ENCODE data around the gene CPD. TPM values are rescaled to one million over a fixed set of nuclear protein-coding genes. Genes with fewer than 3 reads are reported as not detected.

CPD gene
- total RNA-seq, 1 donor from 2014 or later = 68.9 TPM

DNA sequence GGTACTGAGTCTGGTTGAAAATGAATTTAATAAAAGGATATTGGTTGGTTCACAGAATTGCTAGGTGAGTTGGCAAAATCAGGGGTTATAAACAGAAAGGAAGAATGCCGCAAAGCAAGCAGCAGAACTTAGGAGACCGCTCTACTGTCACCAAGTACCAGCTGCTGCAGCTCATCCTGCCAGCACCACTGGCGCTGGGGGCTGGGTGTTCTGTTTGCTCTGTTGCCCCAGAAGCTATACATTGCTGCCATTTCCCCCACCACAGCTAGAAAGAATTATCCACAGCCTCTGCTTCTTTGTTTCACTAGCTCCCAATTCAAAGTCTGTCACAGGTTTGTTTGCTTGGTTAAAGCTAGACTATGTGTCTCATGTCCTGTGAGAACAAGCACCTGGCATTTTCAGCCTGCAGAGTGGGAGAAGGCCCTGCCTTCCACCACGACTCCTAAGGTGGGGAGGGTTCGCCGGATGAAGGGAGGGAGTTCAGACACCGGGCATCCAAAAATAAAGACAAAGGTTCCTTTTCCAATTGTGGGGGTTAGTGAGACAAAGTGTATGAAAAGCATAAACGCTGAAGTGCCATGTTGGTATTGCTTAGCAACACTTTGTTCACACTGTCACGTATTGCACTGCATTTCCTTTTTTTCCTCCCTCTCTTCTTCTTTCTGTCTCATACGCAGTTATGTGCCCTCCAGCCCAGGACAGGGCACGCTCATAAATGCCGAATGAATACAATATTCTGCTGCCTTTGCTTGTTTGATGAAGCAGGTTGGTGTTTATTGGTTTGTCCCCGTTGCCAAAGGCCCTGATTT is 9.6 kb upstream of the CPD start:
- Histone ChIP-seq H3K27ac (no peak overlapping the region), H3K4me1 (no peaks in the 10 kb centered on the region), H3K4me3 (no peak overlapping the region), H3K27me3 (ENCODE audit: low read depth) (no peaks in the 10 kb centered on the region), H3K9me3 (no peaks in the 10 kb centered on the region), H3K36me3 (no peaks in the 10 kb centered on the region)
- DNase-seq (no peak), ATAC-seq (peak; percentile 63 to 68)
- TF ChIP-seq, protein P1, sequence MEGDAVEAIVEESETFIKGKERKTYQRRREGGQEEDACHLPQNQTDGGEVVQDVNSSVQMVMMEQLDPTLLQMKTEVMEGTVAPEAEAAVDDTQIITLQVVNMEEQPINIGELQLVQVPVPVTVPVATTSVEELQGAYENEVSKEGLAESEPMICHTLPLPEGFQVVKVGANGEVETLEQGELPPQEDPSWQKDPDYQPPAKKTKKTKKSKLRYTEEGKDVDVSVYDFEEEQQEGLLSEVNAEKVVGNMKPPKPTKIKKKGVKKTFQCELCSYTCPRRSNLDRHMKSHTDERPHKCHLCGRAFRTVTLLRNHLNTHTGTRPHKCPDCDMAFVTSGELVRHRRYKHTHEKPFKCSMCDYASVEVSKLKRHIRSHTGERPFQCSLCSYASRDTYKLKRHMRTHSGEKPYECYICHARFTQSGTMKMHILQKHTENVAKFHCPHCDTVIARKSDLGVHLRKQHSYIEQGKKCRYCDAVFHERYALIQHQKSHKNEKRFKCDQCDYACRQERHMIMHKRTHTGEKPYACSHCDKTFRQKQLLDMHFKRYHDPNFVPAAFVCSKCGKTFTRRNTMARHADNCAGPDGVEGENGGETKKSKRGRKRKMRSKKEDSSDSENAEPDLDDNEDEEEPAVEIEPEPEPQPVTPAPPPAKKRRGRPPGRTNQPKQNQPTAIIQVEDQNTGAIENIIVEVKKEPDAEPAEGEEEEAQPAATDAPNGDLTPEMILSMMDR (IDR thresholded peaks at IDR 0.05) = no peak
- intact Hi-C loops (cut with DNase I) = no loop called here

DNA sequence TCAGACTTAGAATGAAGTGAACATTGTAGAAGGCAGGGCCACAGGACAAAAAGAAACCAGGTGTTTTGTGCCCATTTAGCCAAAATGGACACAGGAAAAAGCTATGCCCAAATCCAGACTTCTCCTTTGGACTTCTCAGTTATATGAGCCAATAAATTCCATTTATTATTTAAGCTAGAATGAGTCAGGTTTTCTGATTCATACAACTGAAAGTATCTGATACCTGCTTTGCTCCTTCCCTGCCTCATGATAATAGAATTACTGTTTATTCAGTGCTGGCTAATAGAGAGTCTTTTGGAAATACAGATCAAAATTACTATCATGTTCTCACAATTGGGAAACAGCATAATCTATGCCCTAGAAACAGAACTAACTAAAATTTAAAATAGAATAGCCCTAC is 8.7 kb upstream of the CPD start:
- H3K27ac ChIP-seq = no peak overlapping the region
- DNase-seq = no peak
- no peak overlapping the region for H3K4me3 ChIP-seq
- no peaks in the 10 kb centered on the region for H3K27me3 ChIP-seq (ENCODE audit: low read depth)
- no peaks in the 10 kb centered on the region for H3K36me3 ChIP-seq
- ATAC-seq = no peak
- no peaks in the 10 kb centered on the region for H3K4me1 ChIP-seq
- TF ChIP-seq, protein P1 (IDR thresholded peaks at IDR 0.05) = no peak
- intact Hi-C loops (cut with DNase I) = no loop called here
- H3K9me3 ChIP-seq = no peaks in the 10 kb centered on the region

DNA sequence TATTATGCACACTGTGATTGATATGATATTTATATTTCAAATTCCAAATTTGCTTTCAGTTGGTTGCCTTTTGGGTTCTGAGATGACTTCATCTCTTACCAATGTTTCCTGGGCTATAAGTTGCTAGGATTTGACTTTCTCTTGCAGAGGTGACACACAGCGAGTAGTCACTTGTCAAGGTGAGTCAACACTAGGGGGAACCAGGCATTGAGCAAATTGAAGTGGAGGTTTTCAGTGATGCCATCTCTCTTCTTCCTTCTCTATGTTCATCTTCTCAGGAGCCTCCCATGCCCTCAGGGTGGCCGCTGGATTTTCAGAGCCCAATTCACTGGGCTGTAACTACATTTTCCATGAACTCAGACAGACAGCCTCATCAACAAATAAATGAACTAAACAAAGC is 6.0 kb upstream of the CPD start:
- TF ChIP-seq, protein P1 (IDR thresholded peaks at IDR 0.05) = no peak
- Histone ChIP-seq H3K36me3 (no peaks in the 10 kb centered on the region), H3K27ac (no peak overlapping the region), H3K9me3 (no peaks in the 10 kb centered on the region), H3K4me3 (no peak overlapping the region), H3K27me3 (ENCODE audit: low read depth) (no peaks in the 10 kb centered on the region), H3K4me1 (peaks cover 9% of the 10 kb centered on the region)
- ATAC-seq (no peak), DNase-seq (no peak)
- intact Hi-C loops (cut with DNase I) = no loop called here

DNA sequence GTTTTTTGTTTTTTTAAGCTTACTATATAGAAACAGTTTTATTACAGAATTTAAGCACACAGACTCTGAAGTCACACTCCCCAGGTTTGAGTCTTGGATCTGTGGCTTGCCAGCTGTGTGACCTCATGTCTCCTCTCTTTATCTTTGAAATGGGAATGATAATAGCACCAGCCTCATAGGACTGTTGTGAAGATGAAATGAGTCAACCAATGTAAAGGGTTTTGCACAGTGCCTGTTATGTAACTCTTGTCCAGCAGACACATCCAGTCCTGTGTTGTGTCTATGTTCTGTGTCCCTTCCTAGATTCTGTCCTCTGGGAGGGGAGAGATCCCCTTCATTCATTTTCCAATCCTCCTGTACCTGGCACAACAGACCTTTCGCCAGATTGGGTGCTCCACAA is 3.1 kb upstream of the CPD start:
- H3K36me3 ChIP-seq = no peaks in the 10 kb centered on the region
- no peak overlapping the region for H3K4me3 ChIP-seq
- no peak for DNase-seq
- no peaks in the 10 kb centered on the region for H3K27me3 ChIP-seq (ENCODE audit: low read depth)
- intact Hi-C loops (cut with DNase I) = no loop called here
- H3K4me1 ChIP-seq = peaks cover 22% of the 10 kb centered on the region
- no peak for ATAC-seq
- H3K27ac ChIP-seq = no peak overlapping the region
- no peaks in the 10 kb centered on the region for H3K9me3 ChIP-seq
- TF ChIP-seq, protein P1 (IDR thresholded peaks at IDR 0.05) = no peak

DNA sequence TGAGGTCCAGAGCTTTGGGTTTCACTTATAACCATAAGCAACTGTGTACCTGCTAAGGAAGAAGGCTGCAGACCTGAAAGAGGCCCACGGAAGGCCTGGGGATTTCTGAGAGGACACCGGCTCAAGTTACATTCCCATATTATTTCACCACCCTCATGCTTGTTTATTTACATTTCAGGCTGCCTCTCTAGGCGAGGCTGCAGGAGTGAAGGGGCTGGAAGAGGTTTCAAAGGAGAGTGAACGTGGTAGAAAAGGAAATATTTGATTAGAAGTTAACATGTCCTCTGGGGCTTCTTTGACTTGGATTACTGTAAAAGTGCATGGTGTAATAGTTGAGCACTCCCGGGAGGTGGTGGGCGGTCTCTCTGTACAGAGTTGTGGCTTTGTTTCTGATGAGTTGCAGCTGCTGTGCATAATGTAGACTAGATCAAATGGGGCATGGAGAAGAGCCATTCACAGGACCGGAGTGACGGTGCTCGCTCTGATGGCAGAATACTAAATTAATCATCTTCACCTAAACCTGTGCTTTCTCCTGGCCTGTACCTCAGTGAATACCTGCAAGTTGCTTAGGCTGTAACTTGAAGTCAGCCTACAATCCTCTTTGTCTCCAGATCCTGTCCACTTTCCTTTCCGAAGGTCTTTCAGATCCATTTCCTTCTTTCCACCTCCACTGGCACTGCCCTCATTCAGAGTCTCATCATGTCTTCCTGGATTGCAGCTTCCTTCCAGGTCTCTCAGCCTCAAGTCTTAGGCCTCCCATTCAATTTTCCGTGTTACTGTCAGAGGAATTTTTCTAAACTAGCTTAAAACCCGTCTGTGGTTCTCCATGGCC is 1.9 kb upstream of the CPD start:
- Histone ChIP-seq H3K36me3 (no peaks in the 10 kb centered on the region), H3K4me3 (no peak overlapping the region), H3K27me3 (ENCODE audit: low read depth) (no peaks in the 10 kb centered on the region), H3K9me3 (no peaks in the 10 kb centered on the region), H3K4me1 (peaks cover 34% of the 10 kb centered on the region), H3K27ac (peak overlapping the region; percentile 25)
- ATAC-seq (peak; percentile 13 to 25), DNase-seq (no peak)
- intact Hi-C loops (cut with DNase I) = no loop called here
- TF ChIP-seq, protein P1 (IDR thresholded peaks at IDR 0.05) = no peak
